Stimulated activated naive CD4-positive, alpha-beta T cell (primary cell): Measurements from ENCODE around the gene CDYL.

Source experiments
- DNase-seq, 6 experiments: peaks; one replicate each; lab custom pipeline; 2025; lab: John Stamatoyannopoulos, UW

CDYL gene

DNA sequence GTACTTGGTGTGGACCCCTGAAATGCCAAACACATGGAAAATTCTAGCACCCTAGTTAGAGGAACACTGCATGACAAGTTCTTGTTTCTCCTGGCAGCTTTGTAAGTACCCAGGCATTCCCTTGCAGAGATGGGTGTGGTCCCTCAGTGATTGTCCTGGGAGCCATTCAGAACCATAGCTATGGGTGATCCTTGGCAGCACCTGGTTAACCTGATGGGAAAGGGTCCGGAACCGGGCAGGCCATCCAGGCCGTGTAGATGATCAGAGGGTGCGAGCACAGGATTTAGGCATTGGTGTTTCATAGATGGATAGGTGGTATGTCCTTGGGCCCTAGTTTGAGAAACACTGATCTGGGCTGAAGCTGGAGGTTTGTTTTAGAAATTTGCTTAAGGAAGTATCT is 131.9 kb downstream of the CDYL start:
- DNase-seq = no peak

- no peak for DNase-seq
These were observed 133.0 kb downstream of the CDYL start for GRCh38 chr6:4909063-4909706.

- DNase-seq = no peak
These were observed 134.0 kb downstream of the CDYL start for GRCh38 chr6:4910037-4910760.

DNA sequence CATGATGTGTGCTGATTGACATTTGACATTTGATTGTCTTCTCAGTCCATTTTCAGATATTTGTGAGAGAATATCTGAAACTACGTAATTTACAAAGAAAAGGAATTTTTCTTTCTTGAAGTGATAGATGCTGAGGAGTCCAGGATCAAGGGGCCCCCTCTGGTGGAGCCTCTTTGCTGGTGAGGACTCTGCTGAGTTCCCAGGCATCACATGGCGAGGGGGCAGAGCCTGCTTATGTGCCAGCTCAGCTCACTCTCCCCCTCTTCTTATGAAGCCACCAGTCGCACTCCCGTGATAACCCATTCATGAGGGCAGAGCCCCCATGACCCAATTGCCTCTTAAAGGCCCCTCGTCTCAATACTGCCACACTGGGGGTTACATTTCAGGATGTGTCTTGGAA is 136.4 kb downstream of the CDYL start:
- DNase-seq = no peak

- DNase-seq = no peak
These were observed 137.7 kb downstream of the CDYL start for GRCh38 chr6:4913705-4914419.

- no peak for DNase-seq
These were observed 138.4 kb downstream of the CDYL start for GRCh38 chr6:4914420-4915159.

DNA sequence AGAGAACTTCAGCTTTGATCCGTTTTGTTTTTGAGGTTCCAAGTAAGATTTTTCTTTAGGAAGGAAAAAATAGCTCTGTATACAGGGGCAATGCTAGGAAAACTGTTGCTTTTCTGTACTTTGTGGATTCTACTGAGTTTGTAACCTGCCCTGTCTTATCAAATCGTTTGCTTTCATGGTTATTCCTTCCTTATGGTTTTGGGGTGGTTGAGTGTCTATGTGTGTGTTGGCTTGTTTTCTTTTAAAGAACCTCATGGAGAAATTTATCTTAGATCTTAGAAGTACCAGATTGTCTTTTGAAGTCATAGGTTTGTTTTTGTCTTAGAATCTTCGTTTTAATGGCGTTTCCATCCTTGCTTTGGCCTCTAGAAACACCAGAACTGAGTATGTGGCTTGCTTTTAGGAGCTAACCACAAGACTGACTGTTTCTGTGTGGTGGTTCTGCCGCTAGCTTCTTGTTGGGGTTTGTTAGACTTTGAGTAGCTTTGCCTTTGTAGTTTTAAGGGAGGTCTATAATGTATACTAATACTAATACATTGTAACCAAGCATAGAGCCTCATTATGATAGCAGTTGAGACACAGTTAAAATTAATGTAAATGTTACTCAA is 140.9 kb downstream of the CDYL start:
- no peak for DNase-seq

GRCh38 chr6:4920914-4921410 is 144.8 kb downstream of the CDYL start:
- no peak for DNase-seq

DNA sequence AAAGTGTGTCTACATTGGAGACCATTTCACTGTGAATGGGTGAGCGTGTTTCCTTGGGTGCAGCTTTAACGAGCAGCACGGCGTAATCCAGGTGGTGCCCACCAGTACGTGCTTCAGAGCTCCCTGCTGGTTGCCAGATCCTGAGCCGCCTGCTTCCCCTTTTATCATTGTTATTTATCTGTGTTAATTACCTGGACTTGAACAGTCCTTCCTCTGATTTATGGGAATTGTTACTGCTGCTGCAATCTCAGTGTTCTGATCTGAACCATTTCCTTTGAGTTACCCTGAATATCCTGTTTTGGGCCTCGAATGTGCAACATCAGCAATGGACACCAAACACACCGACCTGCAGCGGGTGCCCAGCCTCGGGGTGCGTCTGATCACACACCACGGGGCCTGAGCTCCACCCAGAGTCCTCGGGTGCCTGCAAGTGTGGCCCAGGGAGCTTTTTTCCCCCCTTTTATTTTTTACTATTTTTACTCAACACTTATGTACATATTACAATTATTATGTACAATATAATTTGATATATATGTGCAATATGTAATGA is 146.4 kb downstream of the CDYL start:
- DNase-seq = no peak

DNA sequence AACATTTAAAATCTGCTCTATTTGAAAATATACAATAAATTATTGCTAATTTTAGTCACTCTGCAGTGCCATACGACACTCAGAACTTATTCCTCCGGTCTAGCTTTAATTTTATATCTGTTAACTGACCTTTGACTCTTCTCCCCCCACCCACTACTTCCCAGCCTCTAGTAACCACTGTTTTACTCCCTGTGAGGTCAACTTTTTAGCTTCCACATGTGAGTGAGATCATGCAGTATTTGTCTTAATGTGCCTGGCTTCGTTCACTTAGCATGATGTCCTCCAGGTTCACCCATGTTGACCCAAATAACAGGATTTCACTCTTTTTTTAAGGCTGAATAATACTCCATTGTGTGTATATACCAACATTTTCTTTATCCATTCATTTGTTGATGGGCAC is 146.9 kb downstream of the CDYL start:
- DNase-seq = no peak

GRCh38 chr6:4924661-4925271 is 148.6 kb downstream of the CDYL start:
- no peak for DNase-seq

- no peak for DNase-seq
These were observed 149.4 kb downstream of the CDYL start for GRCh38 chr6:4925580-4925979.

DNA sequence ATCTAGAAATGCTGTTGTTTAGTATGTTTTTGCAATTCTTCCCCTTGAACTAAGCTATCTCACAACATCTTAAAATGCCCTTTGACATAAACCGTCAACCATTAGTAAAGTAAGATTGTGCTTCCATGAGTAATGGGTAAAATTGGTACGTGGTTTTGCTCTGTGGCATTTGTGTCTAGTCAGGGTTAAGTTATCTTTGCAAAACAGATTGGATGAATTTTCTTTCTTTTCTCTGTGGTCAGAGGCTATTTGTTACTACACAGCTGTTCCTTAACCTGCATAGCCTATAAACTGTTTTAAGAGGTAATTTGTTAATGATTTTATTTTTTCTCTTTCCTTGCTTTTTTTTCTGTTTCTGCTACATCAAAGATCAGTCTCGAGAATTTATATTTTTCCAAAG is 152.2 kb downstream of the CDYL start:
- no peak for DNase-seq

DNA sequence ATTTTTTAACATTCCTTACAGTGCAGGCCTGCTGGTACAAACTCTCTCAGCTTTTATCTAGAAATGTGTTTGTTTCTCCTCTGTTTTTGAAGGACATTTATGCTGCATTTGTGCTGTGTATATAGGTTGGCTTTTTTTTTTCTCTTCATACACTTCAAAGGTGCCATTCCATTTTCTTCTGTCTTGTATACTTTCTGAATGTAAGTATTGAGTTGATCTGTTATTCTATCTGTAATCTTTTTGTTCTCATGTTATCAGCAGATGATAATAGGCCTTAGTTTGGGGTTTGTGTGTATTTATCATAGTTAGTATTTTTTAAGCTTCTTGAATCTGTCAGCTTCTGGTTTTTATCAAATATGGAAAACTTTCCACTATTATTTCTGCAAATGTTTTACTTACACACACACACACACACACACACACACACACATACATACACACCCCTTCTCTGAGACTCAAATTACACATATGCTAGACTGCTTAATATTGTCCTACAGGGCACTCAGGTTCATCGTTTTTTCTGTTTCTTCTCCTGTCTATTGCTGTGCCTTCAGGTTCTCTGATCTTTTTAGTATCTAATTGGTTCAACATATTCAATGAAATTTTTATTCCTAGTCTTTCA is 153.0 kb downstream of the CDYL start:
- no peak for DNase-seq

- DNase-seq = no peak
These were observed 154.0 kb downstream of the CDYL start for GRCh38 chr6:4930025-4930691.

DNA sequence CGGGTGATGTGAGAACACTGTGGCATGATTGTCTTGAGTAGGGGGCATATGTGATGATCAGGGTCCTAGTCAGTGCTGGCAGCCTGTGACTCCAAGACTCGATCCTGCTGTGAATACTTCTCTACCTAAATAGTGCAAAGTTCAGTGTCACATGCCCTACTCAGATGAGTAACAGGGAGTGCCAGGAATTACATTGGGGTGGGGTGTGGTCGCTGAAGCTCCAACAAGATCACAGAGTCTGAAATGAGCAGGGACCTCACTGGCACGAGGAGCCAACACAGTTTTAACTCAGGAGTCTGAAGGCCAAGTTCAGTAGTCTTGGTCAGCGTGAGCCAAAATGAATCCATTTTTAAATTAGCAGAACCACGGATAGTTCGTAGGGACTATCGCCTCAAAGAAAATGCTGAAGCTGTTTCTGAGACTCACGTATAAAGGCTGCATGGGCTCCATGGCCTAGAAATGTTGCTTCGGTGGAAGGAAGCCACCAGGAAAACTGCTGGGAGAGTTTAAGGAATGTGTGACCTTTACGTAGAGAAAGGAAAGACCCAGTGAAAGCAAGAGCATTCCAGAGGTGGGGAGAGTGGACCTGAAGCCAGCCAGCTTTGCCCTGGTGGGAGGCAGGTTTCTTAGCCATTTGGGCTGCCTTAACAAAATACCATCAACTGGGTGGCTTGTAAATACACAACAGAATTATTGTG is 155.5 kb downstream of the CDYL start:
- DNase-seq = no peak

DNA sequence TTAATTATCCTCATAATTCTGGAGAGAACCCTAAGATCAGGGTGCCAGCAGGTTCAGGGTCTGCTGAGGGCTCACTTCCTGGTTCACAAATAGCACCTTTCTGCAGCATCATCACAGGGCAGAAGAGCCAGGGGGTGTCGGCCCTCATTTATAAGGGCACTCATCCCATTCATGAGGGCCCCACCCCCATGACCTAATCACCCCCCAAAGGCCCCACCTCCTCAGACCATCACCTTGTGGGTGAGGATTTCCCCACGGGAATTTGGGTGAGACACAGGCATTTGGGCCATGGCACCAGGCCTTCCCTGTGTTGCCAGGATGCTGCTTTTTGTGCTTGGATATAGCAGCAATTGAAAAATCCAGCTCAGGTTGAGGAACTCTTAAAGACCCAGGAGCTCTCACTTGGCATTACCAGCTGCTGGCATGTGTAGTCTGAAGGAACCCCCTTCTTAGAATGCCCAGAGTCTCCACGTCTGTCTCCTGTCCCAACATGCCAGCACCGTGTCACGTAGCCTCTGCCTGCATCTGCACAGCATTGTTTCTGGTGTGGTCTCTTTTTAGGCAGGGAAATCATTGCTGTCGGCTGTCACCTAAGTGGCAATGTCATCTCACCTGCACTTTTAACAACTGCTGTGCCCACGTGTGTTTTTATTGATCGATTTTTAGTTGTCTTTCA is 156.2 kb downstream of the CDYL start:
- no peak for DNase-seq

DNA sequence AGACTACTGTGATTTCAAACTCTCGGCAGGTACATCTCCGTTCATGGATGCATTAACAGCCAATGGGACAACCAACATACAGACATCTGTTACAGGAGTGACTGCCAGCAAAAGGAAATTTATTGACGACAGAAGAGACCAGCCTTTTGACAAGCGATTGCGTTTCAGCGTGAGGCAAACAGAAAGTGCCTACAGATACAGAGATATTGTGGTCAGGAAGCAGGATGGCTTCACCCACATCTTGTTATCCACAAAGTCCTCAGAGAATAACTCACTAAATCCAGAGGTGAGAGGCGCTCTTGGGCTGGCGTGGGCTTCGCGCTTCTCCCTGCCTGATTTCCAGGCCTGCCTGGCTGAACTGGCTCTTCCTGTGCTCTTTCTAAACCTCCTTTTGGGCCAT is 159.3 kb downstream of the CDYL start:
- DNase-seq = no peak
